Endothelial cell of umbilical vein (primary cell): ENCODE measurements around the gene CACNG8. TPM values are rescaled to one million over a fixed set of nuclear protein-coding genes. Genes with fewer than 3 reads are reported as not detected.

Source experiments
- BruUV-seq: library from RNA; stranded (reverse); fragments of 400-500 nt; replicated peaks from 2 replicates; lab custom pipeline; 2021; lab: Mats Ljungman, UMichigan
- CTCF ChIA-PET: fragments of 300-600, 350-600 bp; sonication (Branson Sonifier 250); formaldehyde crosslinking; loops from one replicate; lab custom pipeline; 2021; ENCODE audit warnings: antibody characterized with exemption, inconsistent platforms; lab: Charles Lee
- POLR2A ChIA-PET: fragments of 300-600, 350-600 bp; sonication (Branson Sonifier 250); formaldehyde crosslinking; loops from one replicate; lab custom pipeline; 2021; ENCODE audit warnings: antibody characterized with exemption, inconsistent platforms; lab: Charles Lee
- DNase-seq: peaks from one replicate; pipeline ENCODE4 v3.0.0-alpha.2; 2011; ENCODE audit warnings: low read depth, low spot score
- FAIRE-seq: peaks from 2 replicates; lab custom pipeline; 2011; peaks lifted over from hg19 to GRCh38; lab: Jason Lieb, UNC
- H2AFZ ChIP-seq: 2 replicates; pipeline ENCODE4 v1.6.0; 2012; ENCODE audit warnings: low read depth, low read length, control low read depth, inconsistent platforms
- H3K27ac ChIP-seq: 2 replicates; pipeline ENCODE4 v1.5.1; 2011; ENCODE audit warnings: low read depth, mild to moderate bottlenecking, control low read depth, low read length, moderate library complexity; ENCODE audit not compliant: insufficient read depth
- H3K27me3 ChIP-seq, 2 experiments: 2 replicates each; pipeline versions ENCODE4 v1.6.0 to v1.6.1; 2011; ENCODE audit warnings: low read length in 2 of 2, mixed read lengths in 1 of 2; ENCODE audit not compliant: control insufficient read depth in 2 of 2, insufficient read depth in 2 of 2
- H3K36me3 ChIP-seq, 2 experiments: 2 replicates in 1 of 2; 3 replicates in 1 of 2; pipeline ENCODE4 v1.5.1; 2011; ENCODE audit warnings: low read length in 2 of 2, mild to moderate bottlenecking in 1 of 2, moderate library complexity in 1 of 2; ENCODE audit not compliant: control insufficient read depth in 2 of 2, insufficient read depth in 2 of 2; ENCODE audit errors: extremely low read depth in 1 of 2
- H3K4me1 ChIP-seq: 3 replicates; pipeline ENCODE4 v1.5.1; 2011; ENCODE audit warnings: mild to moderate bottlenecking, low read length; ENCODE audit not compliant: control insufficient read depth, insufficient read depth; ENCODE audit errors: extremely low read depth
- H3K4me2 ChIP-seq: 2 replicates; pipeline ENCODE4 v1.6.1; 2011; ENCODE audit warnings: low read length, control low read depth, mixed read lengths; ENCODE audit not compliant: insufficient read depth
- H3K4me3 ChIP-seq, 3 experiments: fragments of 200-600 bp in 1 of 3; sonication (generic), shearing (Covaris generic) in 1 of 3; replicated peaks in 1 of 3; 2 replicates each; pipeline ENCODE4 v1.5.1; 2011 to 2016; ENCODE audit warnings: control low read depth in 3 of 3, low read length in 3 of 3, mild to moderate bottlenecking in 2 of 3, inconsistent platforms in 1 of 3, low read depth in 1 of 3, moderate library complexity in 1 of 3; ENCODE audit not compliant: insufficient read depth in 1 of 3
- H3K79me2 ChIP-seq: 2 replicates; pipeline ENCODE4 v1.6.0; 2012; ENCODE audit warnings: low read length, inconsistent platforms; ENCODE audit not compliant: control insufficient read depth, insufficient read depth
- H3K9ac ChIP-seq: replicated peaks from 2 replicates; pipeline ENCODE3; 2011; ENCODE audit warnings: low read length, control low read depth; ENCODE audit not compliant: insufficient read depth; ENCODE audit errors: extremely low read depth
- H3K9me1 ChIP-seq: replicated peaks from 3 replicates; pipeline ENCODE4 v1.6.0; 2011; ENCODE audit warnings: mild to moderate bottlenecking, low read length; ENCODE audit not compliant: control insufficient read depth, insufficient read depth; ENCODE audit errors: extremely low read depth
- H3K9me3 ChIP-seq: replicated peaks from 2 replicates; pipeline ENCODE4 v1.5.1; 2012; ENCODE audit warnings: low read length, inconsistent platforms; ENCODE audit not compliant: control insufficient read depth, insufficient read depth
- H4K20me1 ChIP-seq: replicated peaks from 2 replicates; pipeline ENCODE3; 2011; ENCODE audit warnings: mild to moderate bottlenecking, low read length; ENCODE audit not compliant: control insufficient read depth, insufficient read depth; ENCODE audit errors: extremely low read depth
- CTCF ChIP-seq, 2 donors: IDR thresholded peaks; 1 replicate in 1 of 2; 2 replicates in 1 of 2; pipeline ENCODE4 v1.5.1; 2011; ENCODE audit warnings: low read length in 2 of 2, mild to moderate bottlenecking in 2 of 2, moderate library complexity in 2 of 2, control low read depth in 1 of 2, inconsistent platforms in 1 of 2, low read depth in 1 of 2; ENCODE audit not compliant: insufficient read depth in 1 of 2; ENCODE audit errors: extremely low read depth in 1 of 2
- EZH2 ChIP-seq: IDR thresholded peaks from 2 replicates; pipeline ENCODE4 v1.6.1; 2012; ENCODE audit warnings: borderline replicate concordance, low read depth, mild to moderate bottlenecking, moderate library complexity, low read length, inconsistent platforms; ENCODE audit not compliant: severe bottlenecking
- FOS ChIP-seq: IDR thresholded peaks from 2 replicates; pipeline ENCODE4 v1.6.1; 2011; ENCODE audit warnings: mild to moderate bottlenecking, low read length, moderate library complexity, borderline replicate concordance; ENCODE audit not compliant: insufficient read depth
- GATA2 ChIP-seq: IDR thresholded peaks from 2 replicates; pipeline ENCODE4 v1.7.0; 2011; ENCODE audit warnings: low read depth, mild to moderate bottlenecking, moderate library complexity, mixed read lengths, low read length; ENCODE audit not compliant: insufficient read length, insufficient read depth
- JUN ChIP-seq: IDR thresholded peaks from 2 replicates; pipeline ENCODE4 v1.6.1; 2011; ENCODE audit warnings: borderline replicate concordance, low read depth; ENCODE audit not compliant: insufficient read length, insufficient read depth
- MAX ChIP-seq: IDR thresholded peaks from 2 replicates; pipeline ENCODE4 v1.6.1; 2011; ENCODE audit not compliant: insufficient read depth, insufficient read length
- MYC ChIP-seq: IDR thresholded peaks from one replicate; pipeline ENCODE4 v1.6.1; 2011; ENCODE audit warnings: mild to moderate bottlenecking, low read depth, low read length
- POLR2A ChIP-seq: IDR thresholded peaks from 2 replicates; pipeline ENCODE4 v1.6.1; 2012; ENCODE audit warnings: low read depth, mild to moderate bottlenecking, control low read depth, low read length
- POLR2AphosphoS5 ChIP-seq: IDR thresholded peaks from 2 replicates; pipeline ENCODE4 v1.6.1; 2012; ENCODE audit warnings: low read depth, mild to moderate bottlenecking, control low read depth, low read length, moderate library complexity; ENCODE audit not compliant: insufficient read depth
- dilution Hi-C: fragments of 300-500 bp; cut with MboI; formaldehyde crosslinking; loops from one replicate; pipeline ENCODE4 v1.15.0; 2019; ENCODE audit warnings: low sequenced_read_pairs; ENCODE audit not compliant: extremely low pct_ligation_motif_present
- intact Hi-C: fragments of 100-400 bp; cut with micrococcal nuclease; formaldehyde crosslinking; loops from one replicate; pipeline ENCODE4 v1.10.0; 2022
- polyA plus RNA-seq, 4 experiments: library from polyadenylated mRNA; depleted of rRNA in 3 of 4; stranded (reverse) in 3 of 4; unstranded in 1 of 4; fragments of >200 nt; gene quantifications; 2 replicates each; pipeline versions ENCODE4 v1.2.1 to v1.2.3, GENCODE V29; 2011 to 2012; ENCODE audit warnings: missing spikeins in 1 of 4
- total RNA-seq: library from RNA; stranded (reverse); gene quantifications from 2 replicates; pipeline ENCODE4 v1.2.3, GENCODE V29; 2021

CACNG8 gene
- total and polyA plus RNA-seq, 2 donors (not counting 3 experiments of a cell fraction or from before 2014, with no cell fraction given), result 0.18 to 1.7 TPM

GRCh38 chr19:53988981-53989380 lies 26.2 kb downstream of the CACNG8 start:
- Histone ChIP-seq H3K9me3 (no peaks in the 10 kb centered on the region), H3K27ac (no peak overlapping the region), H3K36me3 (no peaks in the 10 kb centered on the region), H3K4me1 (peaks cover 30% of the 10 kb centered on the region), H3K4me2 (no peak overlapping the region), H2AFZ (no peak overlapping the region), H3K9ac (no peak overlapping the region), H3K4me3 (no peak overlapping the region), H4K20me1 (no peaks in the 10 kb centered on the region), H3K9me1 (no peaks in the 10 kb centered on the region), H3K27me3 (no peaks in the 10 kb centered on the region), H3K79me2 (no peaks in the 10 kb centered on the region)
- DNase-seq, result no peak
- dilution Hi-C loops, result no loop called here
- TF ChIP-seq EZH2 (no peak), MAX (no peak), CTCF (IDR thresholded peaks at IDR 0.05; ENCODE audit: extremely low read depth in 1 of 2, insufficient read depth in 1 of 2, low read depth in 1 of 2, low read length in 2 of 2) (no peak), MYC (no peak), FOS (no peak), POLR2AphosphoS5 (no peak), GATA2 (no peak), POLR2A (no peak), JUN (no peak)
- ChIA-PET CTCF (interaction anchor here (1.3 kb wide), 2 partner anchors 35 to 41 kb away, joined by 3 to 5 read pairs; no protein-coding TSS in a partner anchor), POLR2A (interaction anchor here (0.6 kb wide), 1 partner anchor 36 kb away, joined by 4 read pairs; no protein-coding TSS in a partner anchor)
- intact Hi-C loops, result no loop called here
- no peak for FAIRE-seq
- no TSS peak for BruUV-seq
